IPS DF 19.7 (cell line): Measurements from ENCODE around the gene ZNF800.

ENCODE experiments used
- DNase-seq: peaks from one replicate; pipeline ENCODE4 v3.0.0-alpha.2; 2013; ENCODE audit warnings: low read depth, low spot score

Gene ZNF800

GRCh38 chr7:127348247-127348631 lies 44.3 kb downstream of the ZNF800 start:
- no peak for DNase-seq

- DNase-seq = peak; percentile 28
Measured at GRCh38 chr7:127347567-127348246, 44.8 kb downstream of the ZNF800 start.

GRCh38 chr7:127346575-127347256 lies 45.8 kb downstream of the ZNF800 start:
- DNase-seq = no peak

GRCh38 chr7:127342596-127342995 lies 49.9 kb downstream of the ZNF800 start:
- DNase-seq = no peak

GRCh38 chr7:127338122-127338521 lies 54.4 kb downstream of the ZNF800 start:
- no peak for DNase-seq

GRCh38 chr7:127337581-127337980 lies 54.9 kb downstream of the ZNF800 start:
- no peak for DNase-seq

GRCh38 chr7:127336458-127336857 lies 56.0 kb downstream of the ZNF800 start:
- no peak for DNase-seq

- DNase-seq = no peak
Measured at GRCh38 chr7:127332880-127333279, 59.6 kb downstream of the ZNF800 start.

GRCh38 chr7:127330070-127330469 lies 62.4 kb downstream of the ZNF800 start:
- DNase-seq = no peak

- DNase-seq = no peak
Measured at GRCh38 chr7:127322832-127323493, 69.5 kb downstream of the ZNF800 start.

GRCh38 chr7:127322351-127322750 lies 70.2 kb downstream of the ZNF800 start:
- DNase-seq = no peak

- no peak for DNase-seq
Measured at GRCh38 chr7:127320974-127321373, 71.5 kb downstream of the ZNF800 start.
